ENCODE data around the gene YKT6.

- TF ChIP-seq CTCF (IDR thresholded peaks at IDR 0.05) (no peak), POLR2A (IDR thresholded peaks at IDR 0.05) (no peak)
Observed at GRCh38 chr7:44235582-44236332, 35.0 kb downstream of the YKT6 start.

All from uterus (tissue), 2 donors.